ENCODE results near the gene CTNNA2. TPM values are rescaled to one million over a fixed set of nuclear protein-coding genes. Genes with fewer than 3 reads are reported as not detected.

Gene CTNNA2
- polyA plus RNA-seq, 1 of the 3 experiments (the other 2 are of a cell fraction): 0.30 TPM

DNA sequence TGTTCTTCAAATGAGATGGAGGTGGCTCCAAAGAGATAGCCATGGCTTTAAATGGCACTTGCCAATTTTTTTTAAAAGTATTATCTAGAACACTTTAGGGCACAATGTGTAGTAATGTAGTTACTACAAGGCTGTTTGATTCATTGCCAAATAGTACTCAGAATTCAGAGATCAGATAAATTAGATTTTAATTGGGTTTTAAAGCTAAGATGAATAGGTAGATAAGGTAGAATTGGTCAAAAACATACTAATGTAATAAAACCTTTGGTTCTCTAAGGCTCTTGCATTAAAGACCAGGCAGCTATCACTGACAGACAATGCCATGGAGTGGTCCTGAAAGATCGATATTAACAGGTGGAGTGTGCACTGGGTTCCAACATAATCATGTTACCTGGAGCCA, 425.8 kb downstream of the CTNNA2 start:
- no peaks in the 10 kb centered on the region for H3K36me3 ChIP-seq (replicated peaks in 1 of 2; ENCODE audit: control insufficient read depth in 1 of 2, insufficient read depth in 2 of 2, low read length in 1 of 2)
- POLR2A ChIA-PET: no interaction called here

DNA sequence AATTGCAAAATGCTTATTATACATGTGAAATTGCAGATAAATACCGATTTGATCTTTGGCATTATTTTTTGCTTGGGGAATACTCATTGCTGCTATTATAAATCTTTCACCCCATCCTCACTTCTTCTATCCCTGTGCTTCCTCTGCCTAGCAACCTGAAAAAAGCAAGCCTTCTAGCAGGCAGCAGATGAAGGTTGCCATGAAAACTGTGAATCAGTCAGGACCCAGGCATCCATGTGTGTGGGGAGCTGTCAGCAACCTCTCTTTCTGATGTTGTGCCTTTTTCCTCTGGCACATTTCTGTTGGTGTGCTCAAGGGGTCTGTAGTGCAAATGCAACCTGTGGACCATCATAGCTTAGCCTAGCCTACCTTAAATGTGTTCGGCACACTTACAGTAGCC, 427.5 kb downstream of the CTNNA2 start:
- CTCF ChIA-PET: interaction anchor here (0.6 to 0.7 kb wide), 2 partner anchors 16 to 250 kb away, joined by 3 read pairs; no protein-coding TSS in a partner anchor
- Histone ChIP-seq H2AFZ (ENCODE audit: low read depth) (no peak overlapping the region), H3K27me3 (ENCODE audit: insufficient read depth) (no peaks in the 10 kb centered on the region), H4K20me1 (ENCODE audit: insufficient read depth) (no peaks in the 10 kb centered on the region), H3K9ac (no peak overlapping the region), H3K36me3 (replicated peaks in 1 of 2; ENCODE audit: control insufficient read depth in 1 of 2, insufficient read depth in 2 of 2, low read length in 1 of 2) (no peaks in the 10 kb centered on the region), H3K4me3 (ENCODE audit: low read depth in 2 of 2, low read length in 1 of 2) (no peak overlapping the region), H3F3A (replicated peaks; ENCODE audit: insufficient read depth) (no peaks in the 10 kb centered on the region), H3K79me2 (ENCODE audit: insufficient read depth) (no peaks in the 10 kb centered on the region), H3K4me1 (ENCODE audit: control insufficient read depth in 1 of 2, insufficient read depth in 2 of 2, low read depth in 1 of 2, low read length in 1 of 2) (peaks cover 0 to 2% of the 10 kb centered on the region in 2 experiments; a peak in 2 of 4 replicates), H3K9me2 (no peaks in the 10 kb centered on the region), H3K27ac (ENCODE audit: low read depth in 2 of 2, low read length in 1 of 2) (no peak overlapping the region), H3K9me3 (no peaks in the 10 kb centered on the region), H3K4me2 (no peak overlapping the region)
- 53% methylated on average over 2 of the region's 2 CpGs for WGBS (ENCODE audit: low lambda C conversion rate)
- POLR2A ChIA-PET: no interaction called here
- no peak for TF ChIP-seq SMC3 (IDR thresholded peaks at IDR 0.05; ENCODE audit: low read depth, low read length)
- no peak for TF ChIP-seq YY1 (IDR thresholded peaks at IDR 0.05; ENCODE audit: low read depth)
- TF ChIP-seq, protein P1, sequence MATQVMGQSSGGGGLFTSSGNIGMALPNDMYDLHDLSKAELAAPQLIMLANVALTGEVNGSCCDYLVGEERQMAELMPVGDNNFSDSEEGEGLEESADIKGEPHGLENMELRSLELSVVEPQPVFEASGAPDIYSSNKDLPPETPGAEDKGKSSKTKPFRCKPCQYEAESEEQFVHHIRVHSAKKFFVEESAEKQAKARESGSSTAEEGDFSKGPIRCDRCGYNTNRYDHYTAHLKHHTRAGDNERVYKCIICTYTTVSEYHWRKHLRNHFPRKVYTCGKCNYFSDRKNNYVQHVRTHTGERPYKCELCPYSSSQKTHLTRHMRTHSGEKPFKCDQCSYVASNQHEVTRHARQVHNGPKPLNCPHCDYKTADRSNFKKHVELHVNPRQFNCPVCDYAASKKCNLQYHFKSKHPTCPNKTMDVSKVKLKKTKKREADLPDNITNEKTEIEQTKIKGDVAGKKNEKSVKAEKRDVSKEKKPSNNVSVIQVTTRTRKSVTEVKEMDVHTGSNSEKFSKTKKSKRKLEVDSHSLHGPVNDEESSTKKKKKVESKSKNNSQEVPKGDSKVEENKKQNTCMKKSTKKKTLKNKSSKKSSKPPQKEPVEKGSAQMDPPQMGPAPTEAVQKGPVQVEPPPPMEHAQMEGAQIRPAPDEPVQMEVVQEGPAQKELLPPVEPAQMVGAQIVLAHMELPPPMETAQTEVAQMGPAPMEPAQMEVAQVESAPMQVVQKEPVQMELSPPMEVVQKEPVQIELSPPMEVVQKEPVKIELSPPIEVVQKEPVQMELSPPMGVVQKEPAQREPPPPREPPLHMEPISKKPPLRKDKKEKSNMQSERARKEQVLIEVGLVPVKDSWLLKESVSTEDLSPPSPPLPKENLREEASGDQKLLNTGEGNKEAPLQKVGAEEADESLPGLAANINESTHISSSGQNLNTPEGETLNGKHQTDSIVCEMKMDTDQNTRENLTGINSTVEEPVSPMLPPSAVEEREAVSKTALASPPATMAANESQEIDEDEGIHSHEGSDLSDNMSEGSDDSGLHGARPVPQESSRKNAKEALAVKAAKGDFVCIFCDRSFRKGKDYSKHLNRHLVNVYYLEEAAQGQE (IDR thresholded peaks at IDR 0.05; ENCODE audit: low read depth, low read length): no peak
- TF ChIP-seq ZBTB33 (IDR thresholded peaks at IDR 0.05; ENCODE audit: borderline replicate concordance, low read depth): no peak
- no peak for TF ChIP-seq CHD2 (IDR thresholded peaks at IDR 0.05; ENCODE audit: low read length, partially characterized antibody)
- no peak for TF ChIP-seq JUND (IDR thresholded peaks at IDR 0.05)
- TF ChIP-seq TCF12 (IDR thresholded peaks at IDR 0.05): no peak
- no peak for TF ChIP-seq TAF1 (IDR thresholded peaks at IDR 0.05; ENCODE audit: borderline replicate concordance, low read depth, low read length)
- TF ChIP-seq ELF1 (IDR thresholded peaks at IDR 0.05): no peak
- no peak for TF ChIP-seq TEAD4 (IDR thresholded peaks at IDR 0.05; ENCODE audit: borderline replicate concordance, insufficient read depth)
- no peak for TF ChIP-seq NRF1 (IDR thresholded peaks at IDR 0.05; ENCODE audit: low read depth, low read length)
- no peak for TF ChIP-seq RAD21 (IDR thresholded peaks at IDR 0.05; ENCODE audit: low read length)
- TF ChIP-seq MEF2A (IDR thresholded peaks at IDR 0.05; ENCODE audit: borderline replicate concordance, low read depth): no peak
- no peak for TF ChIP-seq NFIC (IDR thresholded peaks at IDR 0.05; ENCODE audit: borderline replicate concordance)
- no peak for TF ChIP-seq GABPA (IDR thresholded peaks at IDR 0.05; ENCODE audit: low read depth)
- no peak for TF ChIP-seq RXRA (IDR thresholded peaks at IDR 0.05; ENCODE audit: borderline replicate concordance, low read depth)
- no peak for TF ChIP-seq GATA2 (CRISPR knock-in tag; IDR thresholded peaks at IDR 0.05)
- TF ChIP-seq, protein P2, sequence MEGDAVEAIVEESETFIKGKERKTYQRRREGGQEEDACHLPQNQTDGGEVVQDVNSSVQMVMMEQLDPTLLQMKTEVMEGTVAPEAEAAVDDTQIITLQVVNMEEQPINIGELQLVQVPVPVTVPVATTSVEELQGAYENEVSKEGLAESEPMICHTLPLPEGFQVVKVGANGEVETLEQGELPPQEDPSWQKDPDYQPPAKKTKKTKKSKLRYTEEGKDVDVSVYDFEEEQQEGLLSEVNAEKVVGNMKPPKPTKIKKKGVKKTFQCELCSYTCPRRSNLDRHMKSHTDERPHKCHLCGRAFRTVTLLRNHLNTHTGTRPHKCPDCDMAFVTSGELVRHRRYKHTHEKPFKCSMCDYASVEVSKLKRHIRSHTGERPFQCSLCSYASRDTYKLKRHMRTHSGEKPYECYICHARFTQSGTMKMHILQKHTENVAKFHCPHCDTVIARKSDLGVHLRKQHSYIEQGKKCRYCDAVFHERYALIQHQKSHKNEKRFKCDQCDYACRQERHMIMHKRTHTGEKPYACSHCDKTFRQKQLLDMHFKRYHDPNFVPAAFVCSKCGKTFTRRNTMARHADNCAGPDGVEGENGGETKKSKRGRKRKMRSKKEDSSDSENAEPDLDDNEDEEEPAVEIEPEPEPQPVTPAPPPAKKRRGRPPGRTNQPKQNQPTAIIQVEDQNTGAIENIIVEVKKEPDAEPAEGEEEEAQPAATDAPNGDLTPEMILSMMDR (IDR thresholded peaks at IDR 0.05): no peak
- TF ChIP-seq MXI1 (IDR thresholded peaks at IDR 0.05; ENCODE audit: low read depth, low read length): no peak
- DNase-seq: no peak

More for the DNA sequence above, 425.8 kb downstream of the CTNNA2 start:
- Histone ChIP-seq H4K20me1 (ENCODE audit: insufficient read depth) (no peaks in the 10 kb centered on the region), H3K4me2 (no peak overlapping the region), H3K27me3 (ENCODE audit: insufficient read depth) (no peaks in the 10 kb centered on the region), H3K79me2 (ENCODE audit: insufficient read depth) (no peaks in the 10 kb centered on the region), H3K9ac (no peak overlapping the region), H3K4me1 (ENCODE audit: control insufficient read depth in 1 of 2, insufficient read depth in 2 of 2, low read depth in 1 of 2, low read length in 1 of 2) (peaks cover 0 to 2% of the 10 kb centered on the region in 2 experiments; a peak in 2 of 4 replicates), H2AFZ (ENCODE audit: low read depth) (no peak overlapping the region), H3K9me3 (no peaks in the 10 kb centered on the region), H3K27ac (ENCODE audit: low read depth in 2 of 2, low read length in 1 of 2) (peak overlapping the region in 1 of 2 experiments; percentile 16; a peak in 1 of 4 replicates), H3F3A (replicated peaks; ENCODE audit: insufficient read depth) (no peaks in the 10 kb centered on the region), H3K4me3 (ENCODE audit: low read depth in 2 of 2, low read length in 1 of 2) (no peak overlapping the region), H3K9me2 (no peaks in the 10 kb centered on the region)
- 9% methylated on average over 1 of the region's 1 CpG for WGBS (ENCODE audit: low lambda C conversion rate)
- DNase-seq: no peak
- CTCF ChIA-PET: interaction anchor here (0.7 to 2.5 kb wide), 6 partner anchors 13 to 560 kb away, joined by 3 to 11 read pairs (median 3); no protein-coding TSS in a partner anchor
- TF ChIP-seq GATA2 (CRISPR knock-in tag; IDR thresholded peaks at IDR 0.05) (peak; percentile 78), EP300 (IDR thresholded peaks at IDR 0.05; ENCODE audit: borderline replicate concordance in 1 of 2, low read depth in 1 of 2, low read length in 1 of 2) (peak in 1 of 2 experiments; percentile 45; a peak in 1 of 4 replicates), MEF2A (IDR thresholded peaks at IDR 0.05; ENCODE audit: borderline replicate concordance, low read depth) (no peak)

All from SK-N-SH (cell line).